Transverse colon (tissue), 3 donors: ENCODE measurements around the gene TJP1.

Source experiments
- POLR2A ChIP-seq: fragments of 450-650 bp; IDR thresholded peaks from one replicate; pipeline ENCODE4 v1.6.1; 2016; ENCODE audit warnings: antibody characterized with exemption, mild to moderate bottlenecking, moderate library complexity
- TF ChIP-seq, protein P1 (sequence below), 5 experiments: fragments of 200-600 bp in 3 of 5; fragments of 450-650 bp in 2 of 5; sonication (generic) in 3 of 5; IDR thresholded peaks; 1 replicate in 2 of 5; 2 replicates in 3 of 5; pipeline ENCODE4 v1.5.1; 2016 to 2017; ENCODE audit warnings: antibody characterized with exemption in 5 of 5, inconsistent platforms in 3 of 5, mild to moderate bottlenecking in 2 of 5, moderate library complexity in 1 of 5

DNA sequence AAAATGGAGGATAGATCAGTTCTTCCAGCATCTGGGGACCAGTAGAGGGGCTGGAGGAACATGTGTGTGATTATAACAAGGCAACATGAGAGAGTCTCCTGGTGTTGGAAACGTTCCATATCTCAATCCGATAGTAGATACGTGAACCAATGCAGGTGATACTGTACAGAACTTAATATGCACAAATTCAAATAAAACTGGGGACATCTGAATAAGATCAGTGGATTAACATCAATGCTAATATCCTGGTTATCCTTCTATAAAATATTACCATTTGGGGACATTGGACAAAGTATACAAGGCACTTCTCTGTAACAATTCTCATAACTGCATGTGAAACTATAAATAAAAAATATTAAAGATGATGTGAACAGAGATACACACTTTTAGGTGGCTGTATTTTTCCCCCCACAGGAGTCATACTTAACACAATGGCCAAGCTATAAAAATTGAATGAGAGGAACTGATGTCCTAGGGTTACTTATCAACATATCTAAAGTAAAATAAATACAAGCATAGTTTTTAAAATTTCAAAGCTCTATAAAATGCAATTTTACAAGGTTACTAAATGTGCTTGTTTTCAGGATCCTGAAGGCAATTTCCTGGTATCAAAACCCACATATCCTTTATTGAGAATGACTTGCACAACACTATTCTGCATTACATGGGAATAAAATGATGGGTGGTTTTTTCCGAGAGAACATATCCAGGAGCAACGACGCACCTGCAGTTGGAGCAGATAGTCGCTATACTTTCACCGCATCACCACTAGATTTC, 31.1 kb upstream of the TJP1 start:
- TF ChIP-seq POLR2A = no peak
- TF ChIP-seq, protein P1, sequence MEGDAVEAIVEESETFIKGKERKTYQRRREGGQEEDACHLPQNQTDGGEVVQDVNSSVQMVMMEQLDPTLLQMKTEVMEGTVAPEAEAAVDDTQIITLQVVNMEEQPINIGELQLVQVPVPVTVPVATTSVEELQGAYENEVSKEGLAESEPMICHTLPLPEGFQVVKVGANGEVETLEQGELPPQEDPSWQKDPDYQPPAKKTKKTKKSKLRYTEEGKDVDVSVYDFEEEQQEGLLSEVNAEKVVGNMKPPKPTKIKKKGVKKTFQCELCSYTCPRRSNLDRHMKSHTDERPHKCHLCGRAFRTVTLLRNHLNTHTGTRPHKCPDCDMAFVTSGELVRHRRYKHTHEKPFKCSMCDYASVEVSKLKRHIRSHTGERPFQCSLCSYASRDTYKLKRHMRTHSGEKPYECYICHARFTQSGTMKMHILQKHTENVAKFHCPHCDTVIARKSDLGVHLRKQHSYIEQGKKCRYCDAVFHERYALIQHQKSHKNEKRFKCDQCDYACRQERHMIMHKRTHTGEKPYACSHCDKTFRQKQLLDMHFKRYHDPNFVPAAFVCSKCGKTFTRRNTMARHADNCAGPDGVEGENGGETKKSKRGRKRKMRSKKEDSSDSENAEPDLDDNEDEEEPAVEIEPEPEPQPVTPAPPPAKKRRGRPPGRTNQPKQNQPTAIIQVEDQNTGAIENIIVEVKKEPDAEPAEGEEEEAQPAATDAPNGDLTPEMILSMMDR (IDR thresholded peaks at IDR 0.05) = no peak
